ENCODE data around the gene CFAP157. TPM values are rescaled to one million over a fixed set of nuclear protein-coding genes. Genes with fewer than 3 reads are reported as not detected.

Gene CFAP157
- total and polyA plus RNA-seq, 2 of the 13 experiments (the other 11 are each of a cell fraction or from before 2014, with no cell fraction given): 0.07 TPM; not detected in 1

GRCh38 chr9:127734747-127735529 lies 28.1 kb downstream of the CFAP157 start, which contains the start of gene TOR2A (continued):
- TF ChIP-seq PBX3 (CRISPR knock-in tag; IDR thresholded peaks at IDR 0.05; ENCODE audit: borderline replicate concordance): no peak
- TF ChIP-seq ZNF781 (CRISPR knock-in tag; IDR thresholded peaks at IDR 0.05; ENCODE audit: borderline replicate concordance, not compliant biosample characterization): no peak
- no peak for TF ChIP-seq ISX (CRISPR knock-in tag; conservative IDR thresholded peaks at IDR 0.05)
- 0 out of 2 replicates have a peak, but pooled peaks have one; percentile 24 for TF ChIP-seq ZBTB43 (CRISPR knock-in tag; conservative IDR thresholded peaks at IDR 0.05)
- TF ChIP-seq MXD4 (CRISPR knock-in tag; IDR thresholded peaks at IDR 0.05): peak; percentile 54
- no peak for TF ChIP-seq ZFYVE20 (CRISPR knock-in tag; IDR thresholded peaks at IDR 0.05; ENCODE audit: borderline replicate concordance, low read depth)
- TF ChIP-seq RERE (CRISPR knock-in tag; IDR thresholded peaks at IDR 0.05; ENCODE audit: low read depth): no peak
- TF ChIP-seq ATF4 (CRISPR knock-in tag; IDR thresholded peaks at IDR 0.05): no peak
- TF ChIP-seq POLR2A (IDR thresholded peaks at IDR 0.05; ENCODE audit: insufficient read depth in 1 of 2, low read depth in 2 of 2, low read length in 2 of 2): peak; percentile 51 to 70
- TF ChIP-seq NFKBIZ (CRISPR knock-in tag; IDR thresholded peaks at IDR 0.05): 0 out of 2 replicates have a peak, but pooled peaks have one; percentile 53
- TF ChIP-seq ZNF691 (CRISPR knock-in tag; IDR thresholded peaks at IDR 0.05; ENCODE audit: borderline replicate concordance, low read depth): peak; percentile 26; the same call in 1 of the 2 replicates
- TF ChIP-seq SMARCE1 (IDR thresholded peaks at IDR 0.05; ENCODE audit: borderline replicate concordance): no peak
